ENCODE measurements around the gene SLK.

Gene SLK

DNA sequence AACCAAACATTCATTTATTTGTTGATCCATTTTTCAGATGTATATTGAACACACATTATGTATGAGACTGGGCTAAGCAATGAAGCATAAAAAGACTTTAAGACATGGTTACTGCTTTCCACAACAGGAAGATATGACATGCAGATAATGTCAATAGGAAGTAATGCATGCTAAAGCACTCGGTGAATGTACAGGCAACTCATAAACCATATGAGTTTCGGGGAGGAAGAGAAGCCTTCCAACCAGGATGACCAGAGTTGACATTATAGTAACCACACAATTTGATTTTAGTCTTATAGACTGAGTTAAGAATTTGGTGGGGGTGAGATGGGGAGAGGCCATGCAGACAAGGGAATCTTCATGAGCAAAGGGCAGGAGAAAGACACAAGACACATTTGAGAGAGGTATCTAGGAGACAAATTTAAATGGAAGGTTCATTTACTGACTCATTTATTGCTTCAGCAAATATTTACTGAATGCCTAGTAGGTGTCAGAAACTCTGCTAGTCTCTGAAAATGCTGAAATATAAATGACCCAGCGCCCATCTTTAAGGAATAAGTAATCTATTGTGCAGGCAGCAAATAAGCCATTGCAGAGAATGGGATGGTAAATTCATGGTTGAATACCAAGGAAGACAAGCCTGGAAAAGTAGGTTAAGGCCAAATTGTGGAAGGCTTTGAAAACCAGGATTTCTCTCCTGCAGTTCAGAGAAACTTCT, 19.0 kb upstream of the SLK start:
- no peak for FAIRE-seq

- FAIRE-seq, result no peak
Measured at GRCh38 chr10:103949728-103950127, 17.2 kb upstream of the SLK start.

GRCh38 chr10:103951183-103951582, 15.8 kb upstream of the SLK start:
- FAIRE-seq, result no peak

DNA sequence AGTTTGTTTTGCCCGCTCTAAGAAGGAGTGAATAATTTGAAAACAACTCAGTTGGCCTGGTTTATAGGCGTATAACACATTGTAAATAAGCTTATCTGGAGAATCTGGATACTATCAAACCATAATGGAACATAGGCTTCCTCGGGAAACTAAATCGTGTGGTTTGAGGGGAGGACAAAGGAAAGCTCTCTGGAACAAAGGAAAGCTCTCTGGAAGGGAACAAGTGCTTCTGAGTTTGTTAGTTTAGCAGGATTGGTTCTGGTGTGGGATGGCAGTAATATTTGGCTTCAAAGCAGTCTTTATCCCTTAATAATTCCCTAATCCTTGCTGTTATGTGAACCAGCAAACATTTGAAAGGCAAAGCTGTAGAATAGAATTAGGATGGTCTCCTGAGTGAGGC, 15.0 kb upstream of the SLK start:
- FAIRE-seq, result no peak

- no peak for FAIRE-seq
Measured at GRCh38 chr10:103954543-103954942, 12.4 kb upstream of the SLK start.

- no peak for FAIRE-seq
Measured at GRCh38 chr10:103958996-103959395, 7.9 kb upstream of the SLK start.

DNA sequence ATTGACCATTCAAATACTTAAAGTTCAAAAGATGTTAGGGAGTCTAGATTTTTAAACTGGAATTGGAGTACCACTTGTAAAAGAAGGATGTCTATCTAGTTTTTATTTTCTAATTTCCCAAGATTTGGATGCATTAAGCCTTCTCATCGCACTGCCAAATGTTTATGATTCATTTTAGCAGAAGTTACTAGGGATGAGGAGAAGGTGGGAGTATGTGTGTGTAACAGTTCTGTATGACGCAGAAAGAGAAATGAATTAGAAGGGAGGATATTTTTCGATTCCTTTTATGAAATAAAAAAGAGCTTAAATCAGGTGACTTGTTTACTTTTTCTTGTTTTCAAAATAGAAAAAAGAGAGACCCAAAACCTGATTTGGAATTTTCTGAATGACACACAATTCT, 6.8 kb upstream of the SLK start:
- FAIRE-seq, result no peak

DNA sequence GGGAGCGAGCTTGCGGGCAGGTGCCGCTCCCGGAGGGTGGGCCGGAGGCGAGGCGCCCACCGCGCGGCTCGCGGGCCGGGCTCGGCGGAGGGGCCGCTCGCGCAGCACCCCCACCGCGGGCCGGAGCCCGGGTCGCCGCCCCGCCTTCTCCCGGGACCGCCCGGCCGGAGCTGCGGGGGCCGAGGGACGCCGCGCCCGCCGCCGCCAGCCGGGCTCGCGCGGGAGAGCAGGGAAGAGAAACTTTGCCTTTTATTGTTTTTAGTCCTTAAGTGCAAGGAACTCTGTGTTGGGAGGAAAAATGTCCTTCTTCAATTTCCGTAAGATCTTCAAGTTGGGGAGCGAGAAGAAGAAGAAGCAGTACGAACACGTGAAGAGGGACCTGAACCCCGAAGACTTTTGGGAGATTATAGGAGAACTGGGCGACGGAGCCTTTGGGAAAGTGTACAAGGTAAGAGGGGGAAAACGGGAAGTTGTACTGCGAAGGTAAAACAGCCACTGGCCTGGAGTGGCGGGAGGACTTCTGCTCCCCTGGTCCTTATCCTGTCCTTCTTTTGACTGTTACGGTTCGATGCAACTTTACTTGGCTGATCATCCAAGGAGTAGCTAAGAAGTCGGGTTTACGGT, 620 bp downstream of the SLK start:
- FAIRE-seq, result no peak

DNA sequence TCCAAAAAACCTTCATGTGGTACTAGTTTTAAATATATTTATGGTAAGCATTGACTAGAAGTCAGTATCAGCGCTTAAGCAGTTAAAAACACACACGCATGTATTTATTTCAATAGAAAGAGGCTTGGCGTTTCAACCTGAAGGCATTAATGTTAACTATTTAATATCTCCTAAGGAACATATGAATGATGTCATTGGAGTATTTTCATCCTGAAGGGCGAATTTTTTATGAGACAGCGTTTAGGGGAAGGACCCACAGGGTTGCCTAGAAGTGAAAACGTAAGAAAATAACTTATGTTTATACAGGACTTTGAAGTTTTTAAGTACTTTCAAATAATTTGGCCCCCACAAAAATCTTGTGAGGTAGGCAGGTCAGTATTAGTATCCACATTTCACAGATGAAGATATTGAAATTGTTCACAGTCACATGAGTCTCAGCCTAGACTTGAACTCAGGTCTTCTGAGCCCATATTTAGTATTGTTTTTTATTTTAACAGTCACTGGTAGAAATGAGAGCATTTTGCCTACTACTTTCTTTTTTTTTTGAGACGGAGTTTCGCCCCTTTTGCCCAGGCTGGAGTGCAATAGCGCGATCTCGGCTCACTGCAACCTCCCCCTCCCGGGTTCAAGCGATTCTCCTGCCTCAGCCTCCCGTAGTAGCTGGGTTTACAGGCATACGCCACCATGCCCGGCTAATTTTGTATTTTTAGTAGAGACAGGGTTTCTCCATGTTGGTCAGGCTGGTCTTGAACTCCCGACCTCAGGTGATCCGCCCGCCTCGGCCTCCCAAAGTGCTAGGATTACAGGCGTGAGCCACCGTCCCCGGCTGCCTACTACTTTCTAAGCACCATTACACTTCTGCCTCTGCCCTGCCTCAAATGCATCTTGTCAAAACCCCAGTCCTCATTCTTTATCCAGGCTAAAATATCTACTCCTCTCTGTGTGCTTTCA, 1.8 kb downstream of the SLK start:
- FAIRE-seq, result no peak

DNA sequence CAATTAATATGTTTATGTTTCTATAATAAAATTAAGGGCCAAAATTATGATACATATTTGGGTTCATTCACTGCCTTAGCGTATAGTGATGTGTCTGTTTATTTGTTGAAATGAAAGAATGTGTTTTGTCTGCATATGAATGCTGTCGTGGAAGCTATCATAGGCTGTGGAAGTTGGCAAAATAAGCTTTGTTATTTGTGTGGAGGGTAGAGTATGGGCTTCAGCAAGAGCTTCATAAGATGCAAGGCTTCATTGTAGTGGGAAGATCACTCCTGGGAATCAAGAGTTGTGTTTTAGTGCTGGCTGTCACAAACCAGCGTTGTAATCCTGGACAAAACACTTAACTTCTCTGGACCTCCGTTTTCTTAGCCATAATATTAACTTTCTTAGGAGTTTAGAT, 2.5 kb downstream of the SLK start:
- no peak for FAIRE-seq

GRCh38 chr10:103969857-103970627, 3.1 kb downstream of the SLK start:
- FAIRE-seq, result no peak

- FAIRE-seq, result no peak
Measured at GRCh38 chr10:103975169-103975568, 8.2 kb downstream of the SLK start.

DNA sequence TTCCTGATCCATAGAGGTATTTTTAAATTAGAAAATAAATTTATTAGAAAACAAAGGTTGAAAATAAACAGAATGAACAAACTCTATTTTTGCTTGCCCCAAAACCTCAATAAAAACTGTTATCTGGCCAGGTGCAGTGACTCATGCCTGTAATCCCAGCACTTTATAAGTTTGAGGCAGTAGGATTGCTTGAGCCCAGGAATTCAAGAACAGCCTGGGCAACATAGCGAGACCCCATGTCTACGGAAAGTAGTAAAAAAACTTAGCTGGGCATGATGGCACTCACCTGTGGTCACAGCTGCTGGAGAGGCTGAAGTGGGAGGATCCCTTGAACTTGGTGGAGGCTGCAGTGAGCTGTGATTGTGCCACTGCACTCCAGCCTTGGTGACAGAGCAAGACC, 10.3 kb downstream of the SLK start:
- no peak for FAIRE-seq

DNA sequence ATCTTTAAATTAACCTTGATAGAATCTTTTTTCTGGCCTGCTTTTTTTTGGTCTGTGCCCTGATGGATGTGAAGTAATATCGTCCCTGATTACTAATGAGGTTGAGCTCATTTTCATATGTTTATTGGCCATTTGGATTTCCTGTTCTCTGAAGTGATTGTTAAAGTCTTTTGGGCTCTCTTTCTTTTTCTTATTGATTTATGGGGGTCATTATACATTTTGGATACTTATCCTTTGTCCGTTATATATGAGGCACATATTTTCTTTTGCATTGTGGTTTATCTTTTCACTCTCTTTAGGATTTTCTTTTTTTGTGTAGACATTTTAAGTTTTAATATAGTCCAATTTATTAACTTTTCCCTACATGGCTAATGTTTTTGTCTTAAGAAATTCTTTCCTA, 12.6 kb downstream of the SLK start:
- no peak for FAIRE-seq

DNA sequence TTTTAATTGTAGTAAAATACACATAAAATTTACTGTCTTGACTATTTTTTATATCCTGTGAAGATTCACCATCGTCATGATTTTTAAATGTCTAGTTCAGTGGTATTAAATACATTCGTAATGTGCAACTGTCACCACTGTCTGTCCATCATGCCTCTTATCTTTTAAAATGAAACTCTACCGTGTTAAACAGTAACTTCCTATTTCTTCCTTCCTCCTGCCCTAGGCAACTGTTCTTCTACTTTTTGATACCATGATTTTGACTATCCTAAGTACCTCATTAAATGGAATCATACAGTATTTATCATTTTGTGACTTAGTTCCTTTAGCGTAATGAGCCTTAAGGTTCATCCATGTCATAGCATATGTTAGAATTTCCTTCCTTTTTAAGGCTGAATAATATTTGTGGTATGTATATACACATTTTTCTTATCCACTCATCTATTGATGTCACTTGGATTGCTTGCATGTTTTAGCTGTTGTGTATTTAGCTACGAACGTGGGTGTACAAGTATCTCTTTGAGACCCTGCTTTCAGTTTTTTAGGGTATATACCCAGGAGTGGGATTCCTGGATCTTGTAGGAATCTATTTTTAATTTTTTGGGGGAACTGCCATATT, 13.5 kb downstream of the SLK start:
- no peak for FAIRE-seq

- FAIRE-seq, result no peak
Measured at GRCh38 chr10:103982639-103983038, 15.7 kb downstream of the SLK start.

DNA sequence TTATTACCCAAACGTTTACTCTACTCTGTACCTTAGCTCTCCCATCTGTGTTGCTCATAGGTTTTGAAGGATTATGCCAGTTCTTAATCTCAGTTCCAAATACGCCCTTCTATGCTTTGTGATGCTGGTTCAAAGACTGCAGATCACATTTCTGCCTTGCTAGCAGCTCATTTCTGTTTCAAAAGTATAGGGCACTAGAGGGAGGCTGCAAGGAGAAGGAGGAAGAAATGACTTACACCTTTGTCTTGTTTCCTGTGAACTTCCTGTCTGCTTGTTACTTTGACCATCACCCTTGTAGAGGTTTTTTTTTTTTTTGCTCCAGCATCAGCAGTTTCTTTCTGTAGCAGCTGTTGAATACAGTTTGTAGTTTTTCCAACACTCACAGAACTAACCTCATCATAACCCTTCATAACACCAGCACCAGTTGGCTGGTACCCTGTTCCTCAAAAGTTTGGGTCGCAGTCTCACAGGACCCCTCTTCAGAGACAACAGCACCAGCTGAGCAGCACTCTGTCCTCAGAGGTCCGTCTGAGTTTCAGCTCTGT, 16.5 kb downstream of the SLK start:
- no peak for FAIRE-seq

GRCh38 chr10:103985726-103986125, 18.8 kb downstream of the SLK start:
- FAIRE-seq, result no peak

DNA sequence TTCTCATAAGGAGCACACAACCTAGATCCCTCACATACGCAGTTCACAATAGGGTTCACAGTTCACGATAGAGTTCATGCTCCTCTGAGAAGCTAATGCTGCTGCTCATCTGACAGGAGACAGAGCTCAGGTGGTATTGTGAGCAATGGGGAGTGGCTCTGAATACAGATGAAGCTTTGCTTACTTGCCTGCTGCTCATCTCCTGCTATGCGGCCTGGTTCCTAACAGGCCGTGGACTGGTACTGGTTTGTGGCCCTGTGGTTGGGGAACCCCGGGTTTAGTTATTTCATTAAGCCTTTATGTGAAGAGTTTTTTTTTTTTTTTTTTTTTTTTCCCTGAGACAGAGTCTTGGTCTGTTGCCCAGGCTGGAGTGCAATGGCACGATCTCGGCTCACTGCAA, 19.4 kb downstream of the SLK start:
- no peak for FAIRE-seq

GRCh38 chr10:103990121-103990520, 23.2 kb downstream of the SLK start:
- no peak for FAIRE-seq

DNA sequence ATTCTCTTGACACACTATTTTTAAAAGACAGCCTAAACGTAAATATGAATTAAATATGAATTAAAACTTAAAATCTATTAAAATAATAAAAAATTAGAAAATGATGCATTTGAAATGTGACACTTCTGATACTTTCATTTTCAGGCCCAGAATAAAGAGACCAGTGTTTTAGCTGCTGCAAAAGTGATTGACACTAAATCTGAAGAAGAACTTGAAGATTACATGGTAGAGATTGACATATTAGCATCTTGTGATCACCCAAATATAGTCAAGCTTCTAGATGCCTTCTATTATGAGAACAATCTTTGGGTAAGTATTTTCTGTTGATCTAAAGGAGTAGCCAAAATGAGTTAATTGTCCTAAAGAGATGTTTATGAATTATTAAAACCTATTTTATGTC, 23.6 kb downstream of the SLK start:
- no peak for FAIRE-seq

All from TTC549 (cell line).